Measurements from ENCODE around the gene LGALS12. TPM values are rescaled to one million over a fixed set of nuclear protein-coding genes. Genes with fewer than 3 reads are reported as not detected.

Gene LGALS12
- total RNA-seq (2014; rRNA removed; shearing (Covaris generic); ENCODE audit: low replicate concordance), result not detected in 2 replicates

- no peak for DNase-seq (ENCODE audit: low read depth)
Observed at GRCh38 chr11:63505857-63506528, at the start of gene LGALS12. Gene LGALS12, plus strand, starts transcription at chr11:63506084. Its CDS starts 375 bp downstream, at chr11:63506459.

GRCh38 chr11:63459586-63459985 lies 46.3 kb upstream of the LGALS12 start:
- in situ Hi-C loops (cut with HindIII; ENCODE audit: low pct_unique_long_range_greater_than_20kb, low sequenced_read_pairs), result no loop called here
- no peak for DNase-seq (ENCODE audit: low read depth)

More at GRCh38 chr11:63505857-63506528, at the start of gene LGALS12:
- in situ Hi-C loops (cut with HindIII; ENCODE audit: low pct_unique_long_range_greater_than_20kb, low sequenced_read_pairs), result no loop called here

- no peak for DNase-seq (ENCODE audit: low read depth)
- in situ Hi-C loops (cut with HindIII; ENCODE audit: low pct_unique_long_range_greater_than_20kb, low sequenced_read_pairs), result no loop called here
Observed at GRCh38 chr11:63462137-63462536, 43.7 kb upstream of the LGALS12 start.

- in situ Hi-C loops (cut with HindIII; ENCODE audit: low pct_unique_long_range_greater_than_20kb, low sequenced_read_pairs), result no loop called here
- no peak for DNase-seq (ENCODE audit: low read depth)
Observed at GRCh38 chr11:63470311-63470710, 35.6 kb upstream of the LGALS12 start.

GRCh38 chr11:63472372-63472771 lies 33.5 kb upstream of the LGALS12 start:
- in situ Hi-C loops (cut with HindIII; ENCODE audit: low pct_unique_long_range_greater_than_20kb, low sequenced_read_pairs), result no loop called here
- no peak for DNase-seq (ENCODE audit: low read depth)

GRCh38 chr11:63476618-63477017 lies 29.3 kb upstream of the LGALS12 start:
- peak; percentile 8 for DNase-seq (ENCODE audit: low read depth)
- in situ Hi-C loops (cut with HindIII; ENCODE audit: low pct_unique_long_range_greater_than_20kb, low sequenced_read_pairs), result no loop called here

- peak; percentile 73 for DNase-seq (ENCODE audit: low read depth)
- in situ Hi-C loops (cut with HindIII; ENCODE audit: low pct_unique_long_range_greater_than_20kb, low sequenced_read_pairs), result no loop called here
Observed at GRCh38 chr11:63478896-63479295, 27.0 kb upstream of the LGALS12 start.

GRCh38 chr11:63480039-63480438 lies 25.8 kb upstream of the LGALS12 start:
- in situ Hi-C loops (cut with HindIII; ENCODE audit: low pct_unique_long_range_greater_than_20kb, low sequenced_read_pairs), result no loop called here
- no peak for DNase-seq (ENCODE audit: low read depth)

- in situ Hi-C loops (cut with HindIII; ENCODE audit: low pct_unique_long_range_greater_than_20kb, low sequenced_read_pairs), result no loop called here
- DNase-seq (ENCODE audit: low read depth), result no peak
Observed at GRCh38 chr11:63485777-63486176, 20.1 kb upstream of the LGALS12 start.

GRCh38 chr11:63488789-63489188 lies 17.1 kb upstream of the LGALS12 start:
- in situ Hi-C loops (cut with HindIII; ENCODE audit: low pct_unique_long_range_greater_than_20kb, low sequenced_read_pairs), result no loop called here
- DNase-seq (ENCODE audit: low read depth), result no peak

GRCh38 chr11:63489879-63490278 lies 16.0 kb upstream of the LGALS12 start:
- DNase-seq (ENCODE audit: low read depth), result no peak
- in situ Hi-C loops (cut with HindIII; ENCODE audit: low pct_unique_long_range_greater_than_20kb, low sequenced_read_pairs), result no loop called here

- in situ Hi-C loops (cut with HindIII; ENCODE audit: low pct_unique_long_range_greater_than_20kb, low sequenced_read_pairs), result no loop called here
- DNase-seq (ENCODE audit: low read depth), result no peak
Observed at GRCh38 chr11:63490551-63491239, 15.2 kb upstream of the LGALS12 start, which contains the start of gene PLAAT5. Gene PLAAT5, minus strand, starts transcription at chr11:63491167. Its CDS starts 133 bp downstream, at chr11:63491034.

- no peak for DNase-seq (ENCODE audit: low read depth)
- in situ Hi-C loops (cut with HindIII; ENCODE audit: low pct_unique_long_range_greater_than_20kb, low sequenced_read_pairs), result no loop called here
Observed at GRCh38 chr11:63491240-63491587, 14.7 kb upstream of the LGALS12 start.

GRCh38 chr11:63491636-63492372 lies 14.1 kb upstream of the LGALS12 start:
- in situ Hi-C loops (cut with HindIII; ENCODE audit: low pct_unique_long_range_greater_than_20kb, low sequenced_read_pairs), result no loop called here
- no peak for DNase-seq (ENCODE audit: low read depth)

- in situ Hi-C loops (cut with HindIII; ENCODE audit: low pct_unique_long_range_greater_than_20kb, low sequenced_read_pairs), result no loop called here
- no peak for DNase-seq (ENCODE audit: low read depth)
Observed at GRCh38 chr11:63492441-63492840, 13.4 kb upstream of the LGALS12 start.

- in situ Hi-C loops (cut with HindIII; ENCODE audit: low pct_unique_long_range_greater_than_20kb, low sequenced_read_pairs), result no loop called here
Observed at GRCh38 chr11:63493127-63493526, 12.8 kb upstream of the LGALS12 start.

GRCh38 chr11:63494975-63495374 lies 10.9 kb upstream of the LGALS12 start:
- in situ Hi-C loops (cut with HindIII; ENCODE audit: low pct_unique_long_range_greater_than_20kb, low sequenced_read_pairs), result no loop called here

More at GRCh38 chr11:63493127-63493526, 12.8 kb upstream of the LGALS12 start:
- no peak for DNase-seq (ENCODE audit: low read depth)

GRCh38 chr11:63499874-63500273 lies 6.0 kb upstream of the LGALS12 start:
- no peak for DNase-seq (ENCODE audit: low read depth)
- in situ Hi-C loops (cut with HindIII; ENCODE audit: low pct_unique_long_range_greater_than_20kb, low sequenced_read_pairs), result no loop called here

More at GRCh38 chr11:63494975-63495374, 10.9 kb upstream of the LGALS12 start:
- no peak for DNase-seq (ENCODE audit: low read depth)

GRCh38 chr11:63501236-63501635 lies 4.6 kb upstream of the LGALS12 start:
- in situ Hi-C loops (cut with HindIII; ENCODE audit: low pct_unique_long_range_greater_than_20kb, low sequenced_read_pairs), result no loop called here
- DNase-seq (ENCODE audit: low read depth), result no peak

Measured in Caki2 (cell line).